ENCODE measurements around the gene ACSL1. TPM values are rescaled to one million over a fixed set of nuclear protein-coding genes. Genes with fewer than 3 reads are reported as not detected.

The ACSL1 gene
- total RNA-seq, 2 donors from 2014 or later: 3.8 to 5.2 TPM

- TF ChIP-seq CTCF (conservative IDR thresholded peaks at IDR 0.05): no peak
- H3K4me1 ChIP-seq (ENCODE audit: control insufficient read depth, insufficient read depth, low read length): no peaks in the 10 kb centered on the region
- no peak for DNase-seq
- no peaks in the 10 kb centered on the region for H3K27me3 ChIP-seq (ENCODE audit: control insufficient read depth, insufficient read depth, low read length, poor library complexity, severe bottlenecking)
- no peaks in the 10 kb centered on the region for H3K9me3 ChIP-seq (ENCODE audit: control insufficient read depth, low read length)
- no peaks in the 10 kb centered on the region for H3K36me3 Mint-ChIP-seq (ENCODE audit: low read depth)
- H3K27ac Mint-ChIP-seq: no peak overlapping the region
- H3K4me1 Mint-ChIP-seq: no peaks in the 10 kb centered on the region
- no peak overlapping the region for H3K27ac ChIP-seq (ENCODE audit: low read depth, low read length)
- no peaks in the 10 kb centered on the region for H3K9me3 Mint-ChIP-seq
- WGBS, 2 experiments (ENCODE audit: insufficient coverage in 1 of 2, insufficient read length in 1 of 2): 86 to 89% methylated on average over 4 to 6 of the region's 6 CpGs
- no peaks in the 10 kb centered on the region for H3K27me3 Mint-ChIP-seq (ENCODE audit: insufficient read depth)
- no peak overlapping the region for H3K4me3 ChIP-seq (ENCODE audit: low read length)
- no peaks in the 10 kb centered on the region for H3K36me3 ChIP-seq (ENCODE audit: control insufficient read depth, insufficient read depth, low read length)
- no peak overlapping the region for H3K4me3 Mint-ChIP-seq
- H3K9ac ChIP-seq (ENCODE audit: extremely low read depth, low read length, poor library complexity, severe bottlenecking): no peak overlapping the region
Measured at GRCh38 chr4:184854673-184855072, 28.9 kb upstream of the ACSL1 start.

GRCh38 chr4:184853436-184853835, 27.7 kb upstream of the ACSL1 start:
- 93% methylated on average over 6 to 9 of the region's 9 CpGs for WGBS, 2 experiments (ENCODE audit: insufficient coverage in 1 of 2, insufficient read length in 1 of 2)
- no peak overlapping the region for H3K27ac Mint-ChIP-seq
- H3K4me3 Mint-ChIP-seq: no peak overlapping the region
- no peaks in the 10 kb centered on the region for H3K4me1 Mint-ChIP-seq
- Histone ChIP-seq H3K4me1 (ENCODE audit: control insufficient read depth, insufficient read depth, low read length) (no peaks in the 10 kb centered on the region), H3K4me3 (ENCODE audit: low read length) (no peak overlapping the region), H3K27me3 (ENCODE audit: control insufficient read depth, insufficient read depth, low read length, poor library complexity, severe bottlenecking) (no peaks in the 10 kb centered on the region), H3K36me3 (ENCODE audit: control insufficient read depth, insufficient read depth, low read length) (no peaks in the 10 kb centered on the region), H3K27ac (ENCODE audit: low read depth, low read length) (no peak overlapping the region), H3K9me3 (ENCODE audit: control insufficient read depth, low read length) (no peaks in the 10 kb centered on the region), H3K9ac (ENCODE audit: extremely low read depth, low read length, poor library complexity, severe bottlenecking) (no peak overlapping the region)
- H3K36me3 Mint-ChIP-seq (ENCODE audit: low read depth): no peaks in the 10 kb centered on the region
- no peak for DNase-seq
- H3K27me3 Mint-ChIP-seq (ENCODE audit: insufficient read depth): no peaks in the 10 kb centered on the region
- TF ChIP-seq CTCF (conservative IDR thresholded peaks at IDR 0.05): no peak
- H3K9me3 Mint-ChIP-seq: no peaks in the 10 kb centered on the region

GRCh38 chr4:184851886-184852285, 26.1 kb upstream of the ACSL1 start:
- H3K27ac ChIP-seq (ENCODE audit: low read depth, low read length): no peak overlapping the region
- no peaks in the 10 kb centered on the region for H3K36me3 ChIP-seq (ENCODE audit: control insufficient read depth, insufficient read depth, low read length)
- no peaks in the 10 kb centered on the region for H3K27me3 Mint-ChIP-seq (ENCODE audit: insufficient read depth)
- H3K4me3 Mint-ChIP-seq: no peak overlapping the region
- no peaks in the 10 kb centered on the region for H3K4me1 Mint-ChIP-seq
- DNase-seq: no peak
- 0% methylated on average over 1 of the region's 1 CpG for WGBS, 2 experiments (ENCODE audit: insufficient coverage in 1 of 2, insufficient read length in 1 of 2)
- no peaks in the 10 kb centered on the region for H3K27me3 ChIP-seq (ENCODE audit: control insufficient read depth, insufficient read depth, low read length, poor library complexity, severe bottlenecking)
- no peaks in the 10 kb centered on the region for H3K9me3 Mint-ChIP-seq
- no peak overlapping the region for H3K9ac ChIP-seq (ENCODE audit: extremely low read depth, low read length, poor library complexity, severe bottlenecking)
- H3K9me3 ChIP-seq (ENCODE audit: control insufficient read depth, low read length): no peaks in the 10 kb centered on the region
- TF ChIP-seq CTCF (conservative IDR thresholded peaks at IDR 0.05): no peak
- no peak overlapping the region for H3K27ac Mint-ChIP-seq
- no peaks in the 10 kb centered on the region for H3K36me3 Mint-ChIP-seq (ENCODE audit: low read depth)
- H3K4me1 ChIP-seq (ENCODE audit: control insufficient read depth, insufficient read depth, low read length): no peaks in the 10 kb centered on the region
- no peak overlapping the region for H3K4me3 ChIP-seq (ENCODE audit: low read length)
